Adipocyte (in vitro differentiated cells): ENCODE data around the gene ZNF296.

Source experiments
- DNase-seq: peaks from one replicate; pipeline ENCODE4 v3.0.0-alpha.2; 2015; ENCODE audit warnings: low read depth
- H3K27me3 ChIP-seq: replicated peaks from 2 replicates; pipeline ENCODE4 v1.7.0; 2013; ENCODE audit warnings: mild to moderate bottlenecking, low read length, moderate library complexity; ENCODE audit not compliant: control insufficient read depth, insufficient read depth
- H3K36me3 ChIP-seq: 2 replicates; pipeline ENCODE4 v1.7.0; 2013; ENCODE audit warnings: low read length, mild to moderate bottlenecking, moderate library complexity; ENCODE audit not compliant: control insufficient read depth, insufficient read depth, severe bottlenecking
- H3K4me1 ChIP-seq: 2 replicates; pipeline ENCODE4 v1.7.0; 2013; ENCODE audit warnings: mild to moderate bottlenecking, low read length, moderate library complexity; ENCODE audit not compliant: control insufficient read depth, insufficient read depth
- H3K4me3 ChIP-seq: 2 replicates; pipeline ENCODE4 v1.7.0; 2013; ENCODE audit warnings: mild to moderate bottlenecking, low read length, moderate library complexity
- H3K9ac ChIP-seq: 2 replicates; pipeline ENCODE4 v1.7.0; 2013; ENCODE audit warnings: mild to moderate bottlenecking, low read length, moderate library complexity
- H3K9me3 ChIP-seq: 2 replicates; pipeline ENCODE4 v1.7.0; 2013; ENCODE audit warnings: mild to moderate bottlenecking, low read length, moderate library complexity; ENCODE audit not compliant: control insufficient read depth

The ZNF296 gene

DNA sequence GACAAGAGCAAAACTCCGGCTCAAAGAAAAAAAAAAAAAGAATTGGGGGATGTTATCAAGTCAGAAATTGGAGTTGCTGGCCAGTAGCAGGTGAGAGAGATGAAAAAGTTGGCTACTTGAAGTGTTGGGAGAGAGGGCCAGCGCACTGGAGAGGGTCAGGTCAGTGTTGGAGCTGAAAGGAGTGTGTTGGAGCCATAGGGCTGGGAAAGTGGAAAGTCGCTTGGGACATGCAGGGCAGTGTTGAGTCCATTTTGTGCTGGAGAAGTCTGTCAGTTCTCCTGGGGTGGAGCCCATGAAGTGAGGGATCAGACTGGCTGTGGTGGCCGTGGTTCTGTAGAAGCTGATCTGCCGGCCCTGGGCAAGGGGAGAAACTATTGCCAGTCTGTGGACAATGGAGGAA is 18.4 kb upstream of the ZNF296 start:
- Histone ChIP-seq H3K4me3 (peak overlapping the region; percentile 98), H3K9ac (no peak overlapping the region), H3K27me3 (no peaks in the 10 kb centered on the region), H3K36me3 (peaks cover 11% of the 10 kb centered on the region), H3K4me1 (peaks cover 56% of the 10 kb centered on the region), H3K9me3 (no peaks in the 10 kb centered on the region)
- DNase-seq = no peak

DNA sequence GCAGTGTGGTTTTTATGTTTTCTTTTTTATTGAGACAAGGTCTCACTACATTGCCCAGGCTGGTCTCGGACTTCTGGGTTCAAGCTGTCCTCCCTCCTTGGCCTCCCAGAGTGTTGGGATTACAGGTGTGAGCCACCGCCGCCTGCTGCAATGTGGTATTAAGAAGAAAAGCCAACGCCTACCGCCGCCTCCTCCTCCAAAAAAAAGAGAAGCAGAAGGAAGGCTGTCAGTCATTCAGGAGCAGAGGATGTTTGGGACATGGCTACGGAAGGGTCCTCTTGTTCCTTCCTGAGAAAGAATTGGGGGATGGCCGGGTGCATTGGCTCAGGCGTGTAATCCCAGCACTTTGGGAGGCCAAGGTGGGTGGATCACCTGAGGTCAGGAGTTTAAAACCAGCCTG is 17.9 kb upstream of the ZNF296 start:
- H3K36me3 ChIP-seq = peaks cover 11% of the 10 kb centered on the region
- peaks cover 51% of the 10 kb centered on the region for H3K4me1 ChIP-seq
- no peaks in the 10 kb centered on the region for H3K27me3 ChIP-seq
- no peaks in the 10 kb centered on the region for H3K9me3 ChIP-seq
- H3K9ac ChIP-seq = peak overlapping the region; percentile 97
- peak overlapping the region; percentile 98 for H3K4me3 ChIP-seq
- no peak for DNase-seq

DNA sequence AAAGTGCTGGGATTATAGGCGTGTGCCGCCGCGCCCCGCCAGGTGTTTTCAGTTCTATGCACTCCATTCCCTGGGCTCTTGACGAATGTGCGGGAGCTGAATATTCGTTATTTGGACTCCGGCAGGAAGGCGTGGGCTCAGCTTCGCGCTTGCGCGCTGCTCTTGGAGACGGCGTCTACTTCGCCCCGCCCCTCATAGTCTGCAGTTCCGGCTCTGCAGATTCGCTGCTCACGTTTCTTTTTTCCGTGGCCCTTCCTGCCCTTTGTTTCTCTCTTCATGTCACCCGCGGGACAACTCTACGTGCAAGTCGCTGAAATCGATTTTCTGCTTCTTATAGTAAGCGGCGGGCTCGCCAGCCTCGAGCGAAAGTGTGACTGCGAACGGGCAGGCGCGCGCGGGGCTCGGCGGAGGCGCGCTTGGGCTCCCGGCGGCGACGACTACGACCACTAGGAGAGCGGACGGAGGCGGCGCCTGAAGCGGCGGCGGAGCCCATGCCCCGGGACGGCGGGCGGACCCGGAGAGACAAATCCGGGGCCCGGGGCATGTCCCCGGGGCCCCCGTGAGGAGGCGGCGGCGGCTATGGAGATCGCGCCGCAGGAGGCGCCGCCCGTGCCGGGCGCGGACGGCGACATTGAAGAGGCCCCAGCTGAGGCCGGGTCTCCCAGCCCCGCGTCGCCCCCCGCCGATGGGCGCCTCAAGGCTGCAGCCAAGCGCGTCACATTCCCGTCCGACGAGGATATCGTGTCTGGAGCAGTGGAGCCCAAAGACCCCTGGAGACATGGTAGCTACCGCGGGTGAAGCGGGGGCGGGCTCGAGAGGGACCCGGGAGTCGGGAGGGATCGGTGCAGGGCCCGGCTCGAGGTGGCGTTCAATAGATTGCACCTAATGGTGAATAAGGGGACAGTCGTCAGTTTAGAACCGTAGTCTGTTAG is 16.7 kb upstream of the ZNF296 start, which contains the start of gene PPP1R37:
TSS of gene PPP1R37 (plus strand) at position 433 of the 932 bp plus-strand sequence. CDS start at position 580, 147 bp downstream.
- H3K4me3 ChIP-seq = peak within 1 kb of the TSS; percentile 98
- DNase-seq = peak; percentile 98
- no peaks in the 10 kb centered on the region for H3K27me3 ChIP-seq
- H3K9me3 ChIP-seq = no peaks in the 10 kb centered on the region
- peak within 1 kb of the TSS; percentile 97 for H3K9ac ChIP-seq
- peaks cover 39% of the 10 kb centered on the region for H3K4me1 ChIP-seq
- peaks cover 17% of the 10 kb centered on the region for H3K36me3 ChIP-seq

DNA sequence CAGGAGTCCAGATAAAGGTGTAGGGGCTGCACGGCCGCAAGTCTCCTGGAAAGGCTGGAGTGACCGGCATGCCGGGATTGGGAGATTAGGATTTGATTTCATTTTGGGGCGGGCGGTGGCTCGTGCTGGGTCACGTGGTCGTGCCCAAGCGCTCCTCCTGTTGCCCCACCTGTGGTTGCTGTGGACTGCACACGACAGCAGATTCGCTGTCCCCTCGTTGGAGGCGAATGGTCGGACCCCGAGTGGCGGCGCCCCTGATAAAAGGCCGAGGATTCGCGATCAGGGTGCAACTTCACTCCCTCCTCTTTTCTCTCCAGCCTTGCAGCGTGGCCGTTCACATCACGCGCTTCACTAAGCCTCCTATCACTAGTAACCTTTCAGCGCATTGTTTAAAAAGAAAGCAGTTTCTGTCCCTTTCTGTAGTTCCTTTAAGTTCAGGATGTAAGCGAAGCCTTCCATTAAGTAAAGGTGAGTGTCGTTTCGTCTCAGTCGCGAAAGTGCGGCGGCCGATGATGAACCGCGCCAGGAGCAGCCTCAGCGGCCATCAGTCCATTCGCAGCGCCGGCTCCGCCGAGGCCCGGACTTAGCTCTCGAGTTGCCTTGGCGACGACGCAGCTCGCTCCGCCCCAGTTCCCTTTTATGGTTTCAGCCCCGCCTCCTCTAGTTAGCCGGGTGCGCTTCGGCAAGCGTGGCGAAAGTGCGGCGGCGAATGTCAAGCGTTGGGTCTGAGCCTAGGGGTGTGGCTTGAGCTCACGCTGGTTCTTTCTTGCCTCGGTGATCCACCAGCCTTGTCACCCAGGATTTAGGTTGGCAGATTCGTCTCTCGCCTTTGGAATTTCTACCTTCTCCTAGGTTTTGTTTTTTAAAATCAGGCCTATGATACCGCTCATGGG is 15.0 kb upstream of the ZNF296 start:
- peak; percentile 100 for DNase-seq
- Histone ChIP-seq H3K9ac (peak overlapping the region; percentile 97), H3K36me3 (peaks cover 20% of the 10 kb centered on the region), H3K9me3 (no peaks in the 10 kb centered on the region), H3K4me3 (peak overlapping the region; percentile 98), H3K4me1 (peaks cover 33% of the 10 kb centered on the region), H3K27me3 (no peaks in the 10 kb centered on the region)

- H3K36me3 ChIP-seq = peaks cover 22% of the 10 kb centered on the region
- no peaks in the 10 kb centered on the region for H3K27me3 ChIP-seq
- no peak for DNase-seq
- peak overlapping the region; percentile 75 for H3K9ac ChIP-seq
- H3K9me3 ChIP-seq = no peaks in the 10 kb centered on the region
- H3K4me1 ChIP-seq = peaks cover 26% of the 10 kb centered on the region
- peak overlapping the region; percentile 98 for H3K4me3 ChIP-seq
These were observed 14.3 kb upstream of the ZNF296 start for GRCh38 chr19:45090606-45091005.

DNA sequence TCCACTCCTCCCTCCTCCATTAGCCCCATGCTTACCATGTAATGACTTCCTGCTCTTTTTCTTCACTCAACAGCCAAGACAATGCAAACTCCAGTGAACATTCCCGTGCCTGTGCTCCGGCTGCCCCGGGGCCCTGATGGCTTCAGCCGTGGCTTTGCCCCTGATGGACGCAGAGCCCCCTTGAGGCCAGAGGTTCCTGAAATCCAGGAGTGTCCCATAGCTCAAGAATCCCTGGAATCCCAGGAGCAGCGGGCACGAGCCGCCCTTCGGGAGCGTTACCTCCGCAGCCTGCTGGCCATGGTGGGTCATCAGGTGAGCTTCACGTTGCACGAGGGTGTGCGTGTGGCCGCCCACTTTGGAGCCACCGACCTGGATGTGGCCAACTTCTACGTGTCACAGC is 13.8 kb upstream of the ZNF296 start:
- H3K9me3 ChIP-seq = no peaks in the 10 kb centered on the region
- no peaks in the 10 kb centered on the region for H3K27me3 ChIP-seq
- H3K4me3 ChIP-seq = no peak overlapping the region
- no peak overlapping the region for H3K9ac ChIP-seq
- peaks cover 24% of the 10 kb centered on the region for H3K36me3 ChIP-seq
- DNase-seq = no peak
- peaks cover 22% of the 10 kb centered on the region for H3K4me1 ChIP-seq

GRCh38 chr19:45087531-45087930 is 11.3 kb upstream of the ZNF296 start:
- H3K9me3 ChIP-seq = no peaks in the 10 kb centered on the region
- no peak for DNase-seq

GRCh38 chr19:45086480-45086879 is 10.2 kb upstream of the ZNF296 start:
- Histone ChIP-seq H3K36me3 (peaks cover 35% of the 10 kb centered on the region), H3K4me3 (no peak overlapping the region)
- no peak for DNase-seq

More at GRCh38 chr19:45087531-45087930, 11.3 kb upstream of the ZNF296 start:
- Histone ChIP-seq H3K4me3 (no peak overlapping the region), H3K27me3 (no peaks in the 10 kb centered on the region), H3K36me3 (peaks cover 26% of the 10 kb centered on the region), H3K4me1 (peaks cover 8% of the 10 kb centered on the region), H3K9ac (no peak overlapping the region)

GRCh38 chr19:45082170-45082569 is 5.9 kb upstream of the ZNF296 start:
- peaks cover 15% of the 10 kb centered on the region for H3K4me1 ChIP-seq

More at GRCh38 chr19:45086480-45086879, 10.2 kb upstream of the ZNF296 start:
- Histone ChIP-seq H3K9me3 (no peaks in the 10 kb centered on the region), H3K4me1 (peaks cover 8% of the 10 kb centered on the region), H3K27me3 (no peaks in the 10 kb centered on the region), H3K9ac (no peak overlapping the region)

GRCh38 chr19:45079911-45080370 is 3.7 kb upstream of the ZNF296 start:
- Histone ChIP-seq H3K9ac (peak overlapping the region; percentile 93), H3K4me1 (peaks cover 15% of the 10 kb centered on the region), H3K9me3 (no peaks in the 10 kb centered on the region), H3K27me3 (no peaks in the 10 kb centered on the region), H3K36me3 (peaks cover 10% of the 10 kb centered on the region), H3K4me3 (peak overlapping the region; percentile 96)
- DNase-seq = no peak

More at GRCh38 chr19:45082170-45082569, 5.9 kb upstream of the ZNF296 start:
- H3K4me3 ChIP-seq = no peak overlapping the region
- H3K9me3 ChIP-seq = no peaks in the 10 kb centered on the region
- no peak for DNase-seq
- H3K9ac ChIP-seq = no peak overlapping the region
- no peaks in the 10 kb centered on the region for H3K27me3 ChIP-seq
- peaks cover 18% of the 10 kb centered on the region for H3K36me3 ChIP-seq
